ENCODE data around the gene ANKZF1. TPM values are rescaled to one million over a fixed set of nuclear protein-coding genes. Genes with fewer than 3 reads are reported as not detected.

The ANKZF1 gene
- total and polyA plus RNA-seq, 10 of the 15 experiments (the other 5 are each of a cell fraction or from before 2014, with no cell fraction given): 3.1 to 104 (median 35.0) TPM

- in situ Hi-C loops (cut with MboI) (loop anchor here (5.0 kb wide), 1 partner anchor 33 kb away; the partner anchor contains the start of gene SLC23A3), intact Hi-C loops (cut with micrococcal nuclease; ENCODE audit: unreplicated experiment) (loop anchor here (5.0 kb wide), 1 partner anchor 72 kb away; the partner anchor contains the start of gene DNAJB2)
- DNase-seq (ENCODE audit: low read depth, low spot score): no peak
- no peaks in the 10 kb centered on the region for H4K20me1 ChIP-seq (ENCODE audit: control insufficient read depth, insufficient read depth)
- H3K9me3 ChIP-seq (replicated peaks; ENCODE audit: control insufficient read depth, insufficient read depth, low read length): no peaks in the 10 kb centered on the region
- ChIA-PET RAD21 (ENCODE audit: unreplicated experiment) (interaction anchor here (2.1 kb wide), 1 partner anchor 89 kb away, joined by 13 read pairs; no protein-coding TSS in a partner anchor), POLR2A (interaction anchor here (0.9 to 2.8 kb wide), 2 partner anchors 30 to 95 kb away, joined by 3 to 47 read pairs; partner anchors contain the start of gene CNPPD1), CTCF (no interaction called here), SMC1A (ENCODE audit: uncharacterized antibody, unreplicated experiment) (no interaction called here)
- H3K79me2 ChIP-seq (ENCODE audit: control insufficient read depth, insufficient read depth, low read length): no peaks in the 10 kb centered on the region; the same call in 1 of the 2 replicates
- no peak for TF ChIP-seq POU2F2 (IDR thresholded peaks at IDR 0.05; ENCODE audit: borderline replicate concordance, low read depth, low read length)
- no peak for TF ChIP-seq YBX1 (IDR thresholded peaks at IDR 0.05)
- TF ChIP-seq RAD21 (IDR thresholded peaks at IDR 0.05; ENCODE audit: insufficient read depth, low read depth, low read length): no peak
- TF ChIP-seq NFYB (IDR thresholded peaks at IDR 0.05; ENCODE audit: insufficient read depth, low read depth, low read length): no peak
- no peak for TF ChIP-seq EZH2 (IDR thresholded peaks at IDR 0.05; ENCODE audit: borderline replicate concordance, control insufficient read depth, low read depth, low read length)
- TF ChIP-seq RCOR1 (conservative IDR thresholded peaks at IDR 0.05; ENCODE audit: low read depth, low read length): no peak
- no peak for TF ChIP-seq ZBTB40 (IDR thresholded peaks at IDR 0.05; ENCODE audit: borderline replicate concordance)
- no peak for TF ChIP-seq SRF (IDR thresholded peaks at IDR 0.05; ENCODE audit: low read depth in 2 of 2, low read length in 2 of 2)
- TF ChIP-seq, protein P1, sequence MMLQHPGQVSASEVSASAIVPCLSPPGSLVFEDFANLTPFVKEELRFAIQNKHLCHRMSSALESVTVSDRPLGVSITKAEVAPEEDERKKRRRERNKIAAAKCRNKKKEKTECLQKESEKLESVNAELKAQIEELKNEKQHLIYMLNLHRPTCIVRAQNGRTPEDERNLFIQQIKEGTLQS (IDR thresholded peaks at IDR 0.05; ENCODE audit: borderline replicate concordance, extremely low read depth, low read depth, low read length): no peak
- no peak for TF ChIP-seq TCF7 (IDR thresholded peaks at IDR 0.05; ENCODE audit: borderline replicate concordance)
- no peak for TF ChIP-seq FOXK2 (IDR thresholded peaks at IDR 0.05)
- TF ChIP-seq ESRRA (IDR thresholded peaks at IDR 0.05; ENCODE audit: low read length): no peak
- no TSS peak for BruUV-seq (replicated peaks)
- 90% methylated on average over 5 of the region's 5 CpGs for WGBS (ENCODE audit: insufficient coverage, insufficient replicate concordance, low lambda C conversion rate, missing lambda C conversion rate)
- H3K27me3 ChIP-seq (replicated peaks in 1 of 2; ENCODE audit: control insufficient read depth in 2 of 2, insufficient read depth in 2 of 2, low read length in 1 of 2): no peaks in the 10 kb centered on the region
- no peak overlapping the region for H3K4me2 ChIP-seq (ENCODE audit: control insufficient read depth, insufficient read depth)
- no peak overlapping the region for H3K27ac ChIP-seq (ENCODE audit: control insufficient read depth, insufficient read depth)
- H3K9ac ChIP-seq (ENCODE audit: control insufficient read depth, insufficient read depth, low read length): no peak overlapping the region
- peaks cover 8% of the 10 kb centered on the region for H3K4me1 ChIP-seq (ENCODE audit: control insufficient read depth, insufficient read depth, low read length)
- H3K4me3 ChIP-seq: no peak overlapping the region
- no peak for ATAC-seq
- no peak for FAIRE-seq
- H3K36me3 ChIP-seq (ENCODE audit: control insufficient read depth in 2 of 2, insufficient read depth in 2 of 2, low read length in 1 of 2): no peaks in the 10 kb centered on the region; a peak in 1 of 4 replicates
- no peak overlapping the region for H2AFZ ChIP-seq (ENCODE audit: control insufficient read depth, low read depth, low read length)
These were observed 24.5 kb upstream of the ANKZF1 start for GRCh38 chr2:219205165-219205538.
